Panc1 (cell line): Measurements from ENCODE around the gene NCAPH2.

Experiments used
- REST ChIP-seq, 2 experiments: IDR thresholded peaks; 2 replicates each; pipeline ENCODE4 v1.6.1; 2011 to 2012; ENCODE audit warnings: low read depth in 2 of 2, control low read depth in 1 of 2, low read length in 1 of 2, mild to moderate bottlenecking in 1 of 2, moderate library complexity in 1 of 2; ENCODE audit not compliant: insufficient read depth in 1 of 2
- TF ChIP-seq, protein P1 (sequence below): fragments of 450-650 bp; IDR thresholded peaks from 2 replicates; pipeline ENCODE4 v1.5.1; 2017; ENCODE audit warnings: mild to moderate bottlenecking

GRCh38 chr22:50473088-50473487, 34.9 kb upstream of the NCAPH2 start:
- TF ChIP-seq, protein P1, sequence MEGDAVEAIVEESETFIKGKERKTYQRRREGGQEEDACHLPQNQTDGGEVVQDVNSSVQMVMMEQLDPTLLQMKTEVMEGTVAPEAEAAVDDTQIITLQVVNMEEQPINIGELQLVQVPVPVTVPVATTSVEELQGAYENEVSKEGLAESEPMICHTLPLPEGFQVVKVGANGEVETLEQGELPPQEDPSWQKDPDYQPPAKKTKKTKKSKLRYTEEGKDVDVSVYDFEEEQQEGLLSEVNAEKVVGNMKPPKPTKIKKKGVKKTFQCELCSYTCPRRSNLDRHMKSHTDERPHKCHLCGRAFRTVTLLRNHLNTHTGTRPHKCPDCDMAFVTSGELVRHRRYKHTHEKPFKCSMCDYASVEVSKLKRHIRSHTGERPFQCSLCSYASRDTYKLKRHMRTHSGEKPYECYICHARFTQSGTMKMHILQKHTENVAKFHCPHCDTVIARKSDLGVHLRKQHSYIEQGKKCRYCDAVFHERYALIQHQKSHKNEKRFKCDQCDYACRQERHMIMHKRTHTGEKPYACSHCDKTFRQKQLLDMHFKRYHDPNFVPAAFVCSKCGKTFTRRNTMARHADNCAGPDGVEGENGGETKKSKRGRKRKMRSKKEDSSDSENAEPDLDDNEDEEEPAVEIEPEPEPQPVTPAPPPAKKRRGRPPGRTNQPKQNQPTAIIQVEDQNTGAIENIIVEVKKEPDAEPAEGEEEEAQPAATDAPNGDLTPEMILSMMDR = no peak; the same call in 1 of the 2 replicates
- TF ChIP-seq REST (IDR thresholded peaks at IDR 0.05; ENCODE audit: insufficient read depth in 1 of 2, low read depth in 2 of 2, low read length in 1 of 2) = no peak
